Measurements from ENCODE around the gene C1orf53. TPM values are rescaled to one million over a fixed set of nuclear protein-coding genes. Genes with fewer than 3 reads are reported as not detected.

Gene C1orf53
- total and polyA plus RNA-seq, 2 of the 13 experiments (the other 11 are each of a cell fraction or from before 2014, with no cell fraction given): 5.8 to 10.1 TPM

DNA sequence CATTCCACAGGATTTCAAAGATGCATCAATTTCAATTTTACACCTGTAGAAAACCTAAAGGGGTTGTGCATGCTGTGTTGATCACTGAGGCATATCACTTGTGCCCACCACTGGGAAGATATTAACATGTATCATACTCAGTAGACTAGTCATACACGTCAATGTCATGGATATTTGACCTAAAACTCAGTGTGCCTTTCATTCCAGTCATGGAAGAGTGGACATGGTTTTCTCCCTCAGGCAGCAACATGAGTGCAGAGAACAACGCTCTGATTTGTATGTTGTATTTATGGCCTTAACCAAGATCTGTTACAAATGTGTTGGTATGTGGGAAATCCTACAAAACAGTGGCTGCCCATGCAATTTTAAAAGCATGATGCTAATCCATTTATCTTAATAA is 6.1 kb upstream of the C1orf53 start:
- Histone ChIP-seq H4K20me1 (ENCODE audit: insufficient read depth, low read length) (no peaks in the 10 kb centered on the region), H3K36me3 (replicated peaks in 1 of 2; ENCODE audit: control insufficient read depth in 1 of 2, insufficient read depth in 2 of 2, low read length in 2 of 2) (no peaks in the 10 kb centered on the region), H3K9me3 (ENCODE audit: low read length) (no peaks in the 10 kb centered on the region), H3K4me1 (ENCODE audit: insufficient read depth, low read length) (peaks cover 13% of the 10 kb centered on the region), H3K4me2 (ENCODE audit: low read depth, low read length) (no peak overlapping the region), H3K4me3 (replicated peaks in 1 of 3; ENCODE audit: insufficient read depth in 1 of 3, low read depth in 2 of 3, low read length in 3 of 3) (no peak overlapping the region), H3K27ac (ENCODE audit: extremely low read length, insufficient read depth, low read length) (no peak overlapping the region), H3K9ac (ENCODE audit: insufficient read depth, low read depth, low read length) (no peak overlapping the region), H2AFZ (ENCODE audit: low read length) (no peak overlapping the region), H3K27me3 (ENCODE audit: control insufficient read depth in 1 of 2, insufficient read depth in 2 of 2, low read length in 2 of 2) (peaks cover 0 to 1% of the 10 kb centered on the region in 2 experiments; a peak in 1 of 5 replicates), H3K79me2 (ENCODE audit: insufficient read depth, low read length) (no peaks in the 10 kb centered on the region)
- TF ChIP-seq MIER2 (CRISPR knock-in tag; IDR thresholded peaks at IDR 0.05): no peak
- TF ChIP-seq, protein P1, sequence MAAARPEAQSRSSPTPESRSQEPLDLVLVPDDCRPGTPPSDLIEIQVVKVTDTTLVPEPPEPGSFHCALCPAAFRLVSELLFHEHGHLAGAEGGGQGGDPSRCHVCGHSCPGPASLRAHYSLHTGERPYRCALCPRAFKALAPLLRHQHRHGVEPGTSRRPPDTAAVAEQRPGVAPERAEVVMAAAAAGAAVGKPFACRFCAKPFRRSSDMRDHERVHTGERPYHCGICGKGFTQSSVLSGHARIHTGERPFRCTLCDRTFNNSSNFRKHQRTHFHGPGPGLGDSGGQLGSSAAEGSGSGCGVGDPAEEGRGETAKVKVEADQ (CRISPR knock-in tag; IDR thresholded peaks at IDR 0.05; ENCODE audit: borderline replicate concordance): no peak
- no peak for TF ChIP-seq ZNF335 (CRISPR knock-in tag; IDR thresholded peaks at IDR 0.05)
- intact Hi-C loops (cut with micrococcal nuclease; ENCODE audit: unreplicated experiment) (no loop called here), in situ Hi-C loops (cut with HindIII; ENCODE audit: extremely low pct_ligation_motif_present, low pct_unique_long_range_greater_than_20kb) (no loop called here)
- 50% methylated on average over 2 of the region's 2 CpGs for WGBS (ENCODE audit: low lambda C conversion rate)
- BruUV-seq (replicated peaks): no TSS peak
- ChIA-PET POLR2A (no interaction called here), CTCF (ENCODE audit: low intra/inter-chr PET ratio, low total read pairs) (no interaction called here)
- DNase-seq (ENCODE audit: low spot score) (no peak), ATAC-seq (no peak), FAIRE-seq (no peak)

DNA sequence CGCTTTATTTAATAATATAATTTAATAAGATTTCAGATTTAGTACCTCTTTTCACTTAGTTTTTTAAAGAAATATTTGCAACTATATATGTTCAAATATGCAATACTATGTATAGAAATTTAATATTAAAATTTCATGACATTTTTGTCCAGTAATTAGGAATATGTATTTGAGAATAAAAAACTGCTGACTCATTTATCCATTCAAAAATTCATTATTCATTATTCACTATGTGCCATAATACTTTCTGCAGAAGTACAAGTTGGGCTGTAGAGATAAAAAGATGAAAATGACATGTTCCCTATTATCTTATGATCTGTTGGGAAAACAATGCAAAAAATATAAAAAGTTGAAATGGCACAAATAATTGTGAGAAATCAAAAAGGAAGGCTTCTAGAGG is 3.4 kb upstream of the C1orf53 start:
- Histone ChIP-seq H3K27me3 (ENCODE audit: control insufficient read depth in 1 of 2, insufficient read depth in 2 of 2, low read length in 2 of 2) (peaks cover 0 to 1% of the 10 kb centered on the region in 2 experiments; a peak in 2 of 5 replicates), H3K9me3 (ENCODE audit: low read length) (no peaks in the 10 kb centered on the region), H3K27ac (ENCODE audit: extremely low read length, insufficient read depth, low read length) (no peak overlapping the region), H3K4me3 (replicated peaks in 1 of 3; ENCODE audit: insufficient read depth in 1 of 3, low read depth in 2 of 3, low read length in 3 of 3) (no peak overlapping the region), H2AFZ (ENCODE audit: low read length) (no peak overlapping the region), H4K20me1 (ENCODE audit: insufficient read depth, low read length) (no peaks in the 10 kb centered on the region), H3K4me2 (ENCODE audit: low read depth, low read length) (no peak overlapping the region), H3K36me3 (replicated peaks in 1 of 2; ENCODE audit: control insufficient read depth in 1 of 2, insufficient read depth in 2 of 2, low read length in 2 of 2) (no peaks in the 10 kb centered on the region), H3K4me1 (ENCODE audit: insufficient read depth, low read length) (peaks cover 20% of the 10 kb centered on the region), H3K9ac (ENCODE audit: insufficient read depth, low read depth, low read length) (no peak overlapping the region), H3K79me2 (ENCODE audit: insufficient read depth, low read length) (no peaks in the 10 kb centered on the region)
- ChIA-PET POLR2A (interaction anchor here (1.5 kb wide), 1 partner anchor 15 kb away, joined by 3 read pairs; no protein-coding TSS in a partner anchor), CTCF (ENCODE audit: low intra/inter-chr PET ratio, low total read pairs) (no interaction called here)
- ATAC-seq (no peak), FAIRE-seq (no peak), DNase-seq (ENCODE audit: low spot score) (no peak)
- WGBS (ENCODE audit: low lambda C conversion rate): 65% methylated on average over 1 of the region's 1 CpG
- peak; percentile 46; the same call in 1 of the 2 replicates for TF ChIP-seq MAFF (IDR thresholded peaks at IDR 0.05; ENCODE audit: low read depth, low read length)
- TF ChIP-seq MAFK (conservative IDR thresholded peaks at IDR 0.05 in 1 of 2, IDR thresholded peaks at IDR 0.05 in 1 of 2; ENCODE audit: low read length in 2 of 2): peak in 1 of 2 experiments; percentile 76; a peak in 3 of 4 replicates
- TF ChIP-seq NFE2L2 (IDR thresholded peaks at IDR 0.05; ENCODE audit: low read length): 0 out of 2 replicates have a peak, but pooled peaks have one; percentile 12
- TF ChIP-seq PRMT3 (CRISPR knock-in tag; IDR thresholded peaks at IDR 0.05; ENCODE audit: borderline replicate concordance, low read depth): no peak
- TF ChIP-seq ZNF839 (CRISPR knock-in tag; IDR thresholded peaks at IDR 0.05; ENCODE audit: borderline replicate concordance): no peak
- in situ Hi-C loops (cut with HindIII; ENCODE audit: extremely low pct_ligation_motif_present, low pct_unique_long_range_greater_than_20kb) (no loop called here), intact Hi-C loops (cut with micrococcal nuclease; ENCODE audit: unreplicated experiment) (no loop called here)
- BruUV-seq (replicated peaks): no TSS peak

Measured in HepG2 (cell line).